Bone marrow (tissue), 2 donors: Measurements from ENCODE around the gene RNF5.

ENCODE experiments used
- DNase-seq, 2 donors: peaks; one replicate each; lab custom pipeline; 2025; lab: John Stamatoyannopoulos, UW

The RNF5 gene

DNA sequence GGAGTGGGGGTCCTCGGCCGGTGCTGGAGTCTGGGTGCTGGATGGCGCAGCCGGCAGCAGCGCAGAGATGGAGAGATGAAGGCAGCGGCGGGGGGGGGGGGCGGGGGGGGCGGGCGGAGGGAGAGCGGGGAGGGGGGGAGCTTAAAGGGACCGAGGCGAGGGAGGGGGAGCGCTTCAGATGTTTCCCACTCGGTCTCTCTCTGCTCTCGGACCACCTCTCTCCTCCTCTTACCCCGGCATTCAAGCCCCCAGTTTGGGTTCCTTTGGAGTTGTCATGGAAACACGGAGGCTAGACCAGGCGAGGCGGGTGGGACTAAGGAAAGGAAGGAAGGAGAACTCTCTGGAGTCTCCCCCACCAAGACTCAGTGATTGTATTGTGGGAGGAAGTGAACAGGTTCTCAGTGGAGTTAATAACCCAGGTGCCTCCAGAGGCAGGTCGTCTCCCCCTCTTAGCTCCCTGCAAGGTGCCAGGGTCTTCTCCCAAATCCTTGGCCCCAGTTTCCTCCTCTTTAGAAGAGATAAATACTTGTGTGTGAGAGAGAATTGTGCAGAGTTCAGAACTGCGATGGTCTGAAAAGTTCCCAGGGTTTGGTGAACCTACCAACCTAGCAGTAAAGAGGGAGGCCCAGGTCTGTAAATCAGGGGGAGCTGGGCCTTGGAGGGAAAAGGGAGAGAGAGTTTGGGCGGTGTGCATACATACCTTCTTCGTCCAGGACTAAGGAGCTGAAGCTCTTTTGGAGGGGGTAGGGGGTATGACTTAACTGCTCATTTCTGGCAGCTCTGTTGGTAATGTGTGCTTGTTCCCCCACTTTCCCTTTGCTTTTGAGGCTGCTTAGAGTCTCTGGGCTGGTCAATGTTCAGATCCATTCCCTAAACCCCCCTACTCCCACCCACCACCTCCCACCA lies 26.1 kb upstream of the RNF5 start, which contains the start of gene PRRT1:
Gene PRRT1, minus strand, starts transcription at position 77 of the 906 bp plus-strand sequence. CDS start 112 bp downstream, outside the sequence.
- no peak for DNase-seq

DNA sequence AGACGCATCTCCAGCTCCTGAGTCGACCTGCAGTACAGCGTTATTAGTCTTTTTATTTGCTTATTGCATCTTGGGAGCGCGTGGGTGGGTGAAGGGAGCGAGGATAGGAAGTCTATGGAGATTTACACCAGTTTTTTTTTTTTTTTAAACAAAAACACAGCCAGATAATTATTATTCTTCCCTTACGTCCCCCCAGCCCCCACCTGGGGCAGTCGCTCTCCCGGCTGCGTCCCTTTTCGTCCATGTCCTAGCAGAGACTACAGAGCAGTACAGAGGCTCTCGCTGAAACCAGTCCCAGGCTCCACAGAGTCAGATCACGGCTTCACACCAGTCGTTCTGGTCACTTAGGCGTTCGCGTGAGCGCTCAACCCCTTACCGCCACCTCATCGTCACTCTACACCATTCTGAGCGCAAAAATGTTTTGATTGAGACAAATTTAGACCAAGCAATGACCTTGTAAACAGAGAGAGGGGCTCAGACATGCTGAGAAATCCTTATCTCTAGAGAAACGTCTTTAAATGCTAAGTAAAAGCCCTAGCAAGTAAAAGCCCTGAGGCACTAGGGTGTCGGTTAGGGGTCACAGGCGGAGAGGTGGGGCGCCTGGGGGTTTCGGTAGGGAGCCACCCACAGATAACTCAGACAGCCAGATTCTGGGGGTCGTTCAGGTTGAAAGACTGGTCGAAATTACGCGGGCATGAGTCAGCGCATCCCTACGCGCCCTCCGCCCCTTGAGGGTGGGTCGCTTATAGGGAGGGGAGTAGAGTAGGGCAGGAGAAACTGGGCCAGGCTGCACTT lies 25.2 kb upstream of the RNF5 start:
- no peak for DNase-seq

DNA sequence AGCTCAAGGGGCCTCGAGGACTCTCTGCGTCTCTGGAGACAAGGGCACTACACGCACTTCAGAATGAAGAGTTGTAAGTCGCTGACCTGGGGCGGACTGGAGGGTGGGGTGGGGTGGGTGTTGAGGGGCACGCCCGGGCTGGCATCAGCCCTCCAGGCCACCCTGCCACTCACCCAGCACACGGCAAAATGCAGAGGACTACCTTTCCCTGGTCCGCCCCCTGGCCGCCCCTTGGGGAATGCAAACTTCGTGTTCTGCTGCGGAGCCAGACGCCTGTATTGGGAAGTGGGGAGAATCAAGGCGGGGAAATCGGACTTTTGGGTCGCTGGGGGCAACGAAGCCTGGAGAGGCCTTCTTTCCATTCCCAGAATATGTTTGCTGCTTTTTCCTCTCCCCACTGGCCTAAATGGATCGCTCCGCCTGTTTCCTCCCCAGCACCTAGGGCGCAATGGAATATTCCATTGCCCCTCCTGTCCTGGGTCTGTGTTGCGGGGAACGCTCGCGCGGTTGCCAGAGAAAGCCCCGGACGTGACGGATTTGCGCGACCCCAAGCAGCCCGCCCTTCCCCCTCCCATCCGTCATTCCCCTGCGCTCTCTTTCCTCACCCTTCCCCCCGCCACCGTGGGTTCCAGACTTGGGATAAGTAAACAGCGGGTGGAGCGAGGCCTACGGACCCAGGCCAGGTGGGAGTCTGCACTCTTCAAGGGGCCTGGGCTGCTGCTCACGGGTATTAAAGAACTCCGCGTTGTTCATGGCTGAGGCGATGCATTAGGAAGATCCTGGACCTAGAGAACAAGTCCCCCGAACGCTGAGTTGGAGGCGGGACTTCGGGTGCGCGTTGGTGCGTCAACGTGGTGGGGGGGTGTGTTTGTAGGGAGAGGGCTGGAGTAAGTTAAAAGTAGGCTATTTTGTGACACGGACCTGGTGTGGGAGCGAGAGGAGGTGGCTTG lies 24.4 kb upstream of the RNF5 start, which contains the start of gene PPT2:
Gene PPT2, plus strand, starts transcription at position 578 of the 950 bp plus-strand sequence. CDS start 454 bp downstream, outside the sequence.
- peak; percentile 32 to 81 for DNase-seq

DNA sequence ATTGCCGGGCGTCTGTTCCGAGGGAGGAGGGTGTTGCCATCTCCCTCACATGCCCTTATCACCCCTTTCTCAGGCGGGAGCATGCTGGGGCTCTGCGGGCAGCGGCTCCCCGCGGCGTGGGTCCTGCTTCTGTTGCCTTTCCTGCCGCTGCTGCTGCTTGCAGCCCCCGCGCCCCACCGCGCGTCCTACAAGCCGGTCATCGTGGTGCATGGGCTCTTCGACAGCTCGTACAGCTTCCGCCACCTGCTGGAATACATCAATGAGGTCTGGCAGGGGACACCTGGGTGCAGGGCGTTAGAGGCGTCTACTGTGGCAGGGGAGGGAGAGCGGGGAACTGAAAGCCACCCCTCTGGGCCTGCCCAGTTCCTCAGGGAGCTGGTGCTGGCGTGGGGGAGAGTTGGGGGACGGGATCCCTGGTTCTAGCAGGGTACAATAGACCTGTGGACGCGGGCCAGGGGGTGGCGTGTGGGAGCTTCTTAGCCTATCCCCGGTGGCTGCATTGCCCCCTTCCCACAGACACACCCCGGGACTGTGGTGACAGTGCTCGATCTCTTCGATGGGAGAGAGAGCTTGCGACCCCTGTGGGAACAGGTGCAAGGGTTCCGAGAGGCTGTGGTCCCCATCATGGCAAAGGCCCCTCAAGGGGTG lies 23.6 kb upstream of the RNF5 start:
- DNase-seq, result peak in 1 of 2 donors; percentile 12

DNA sequence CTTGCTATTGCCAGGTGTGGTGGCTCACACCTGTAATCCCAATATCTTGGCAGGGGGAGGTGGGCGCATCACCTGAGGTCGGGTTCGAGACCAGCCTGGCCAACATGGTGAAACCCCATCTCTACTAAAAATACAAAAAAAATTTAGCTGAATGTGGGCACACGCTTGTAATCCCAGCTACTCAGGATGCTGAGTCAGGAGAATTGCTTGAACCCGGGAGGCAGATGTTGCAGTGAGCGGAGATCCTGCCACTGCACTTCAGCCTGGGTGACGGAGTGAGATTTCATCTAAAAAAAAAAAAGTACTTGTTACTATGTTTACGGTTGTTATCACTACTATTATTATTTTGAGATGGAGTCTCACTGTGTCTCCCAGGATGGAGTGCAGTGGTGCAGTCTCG lies 21.3 kb upstream of the RNF5 start:
- DNase-seq, result no peak

DNA sequence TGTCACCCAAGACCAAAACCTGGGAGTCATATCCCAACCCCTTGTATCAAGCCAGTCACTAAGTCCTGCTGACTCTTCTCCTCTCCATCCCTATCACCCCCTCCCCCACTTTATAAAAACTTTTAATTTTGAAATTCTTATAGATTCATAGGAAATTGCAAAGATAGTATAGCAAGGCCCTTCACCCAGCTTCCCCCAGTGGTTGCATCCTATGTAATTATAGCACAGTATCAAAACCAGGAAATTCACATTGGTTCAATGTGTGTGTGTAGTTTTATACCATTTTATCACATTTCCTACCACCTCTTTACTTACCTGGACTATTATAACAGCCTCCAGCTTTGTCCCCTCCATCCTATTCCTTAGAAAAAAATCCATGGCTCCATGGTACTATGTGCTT lies 20.2 kb upstream of the RNF5 start:
- no peak for DNase-seq

DNA sequence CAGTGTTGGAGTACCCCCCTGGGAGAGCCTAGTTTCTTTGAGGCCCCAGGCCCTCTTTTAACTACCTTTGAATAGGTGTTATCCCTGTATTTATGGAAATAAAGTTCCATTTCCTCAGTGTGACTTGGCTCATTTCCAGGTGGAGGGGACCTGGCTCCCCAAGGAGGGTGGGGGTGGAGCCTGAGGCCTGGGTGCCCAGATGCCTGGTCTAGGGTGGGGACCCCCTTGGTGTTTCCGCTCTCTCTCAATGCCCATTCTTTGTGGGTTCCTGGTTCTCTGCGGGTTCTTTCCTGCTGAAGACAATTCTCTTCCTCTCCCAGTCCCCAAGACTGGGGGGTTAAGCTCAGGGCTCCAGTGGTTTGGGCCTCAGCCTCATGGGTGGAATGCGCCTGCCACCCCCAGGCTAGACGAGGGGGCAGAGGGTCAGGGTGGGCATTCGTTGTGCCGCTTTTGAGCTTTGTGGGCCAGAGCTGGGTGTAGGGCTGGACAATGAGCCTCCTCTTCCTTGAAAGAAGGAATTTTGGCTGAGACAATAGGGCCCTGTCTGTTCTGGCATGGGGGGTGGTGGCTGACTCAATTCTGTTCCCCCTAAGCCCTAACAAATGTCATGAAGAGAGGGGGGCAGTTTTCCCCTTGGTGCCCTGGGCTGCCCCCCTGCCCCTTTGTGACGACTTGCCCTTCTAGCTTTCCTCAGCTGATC lies 14.5 kb upstream of the RNF5 start:
- no peak for DNase-seq

DNA sequence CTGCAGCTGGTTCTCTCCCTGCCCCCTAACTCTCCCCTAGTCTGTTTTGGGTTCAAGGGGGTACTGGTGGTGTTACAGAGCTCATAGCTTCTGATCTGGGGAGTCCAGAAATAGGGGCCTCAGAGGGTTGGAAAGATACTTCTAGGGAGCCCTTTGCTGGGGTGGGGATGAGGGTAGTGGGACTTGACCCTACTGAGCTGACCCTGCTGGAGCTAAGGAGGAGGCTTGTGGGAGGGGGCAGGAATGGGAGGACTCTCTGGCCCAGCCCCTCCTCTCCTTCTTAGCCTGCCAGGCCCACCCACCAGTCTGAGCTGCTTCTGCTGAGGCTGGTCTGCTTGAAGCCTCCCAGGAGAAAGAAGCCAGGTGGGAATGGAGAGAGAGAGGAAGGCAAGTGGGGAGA lies 13.9 kb upstream of the RNF5 start, which contains the start of gene EGFL8:
Gene EGFL8, plus strand, starts transcription at position 301 of the 400 bp plus-strand sequence. CDS start 1,571 bp downstream, outside the sequence.
- DNase-seq, result no peak

DNA sequence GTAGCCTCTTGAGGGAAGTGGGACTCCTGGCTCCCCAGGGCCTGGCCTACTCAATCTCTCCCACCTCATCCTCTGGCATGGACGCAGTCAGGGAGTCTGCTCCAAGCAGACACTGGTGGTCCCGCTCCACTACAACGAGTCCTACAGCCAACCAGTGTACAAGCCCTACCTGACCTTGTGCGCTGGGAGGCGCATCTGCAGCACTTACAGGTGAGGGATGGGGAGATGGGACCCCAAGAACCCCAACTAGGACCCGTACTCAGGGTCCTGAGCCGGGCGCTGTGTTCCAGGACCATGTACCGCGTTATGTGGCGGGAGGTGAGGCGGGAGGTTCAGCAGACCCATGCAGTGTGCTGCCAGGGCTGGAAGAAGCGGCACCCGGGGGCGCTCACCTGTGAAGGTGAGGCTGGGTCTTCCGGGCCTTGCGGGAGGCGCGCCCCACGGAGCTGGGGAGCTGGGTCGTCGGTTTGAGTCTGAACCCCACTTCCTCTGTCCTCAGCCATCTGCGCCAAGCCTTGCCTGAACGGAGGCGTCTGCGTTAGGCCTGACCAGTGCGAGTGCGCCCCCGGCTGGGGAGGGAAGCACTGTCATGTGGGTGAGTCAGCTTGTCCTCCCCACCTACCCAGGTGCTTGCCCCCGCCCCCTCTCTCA lies 11.7 kb upstream of the RNF5 start:
- DNase-seq, result no peak

DNA sequence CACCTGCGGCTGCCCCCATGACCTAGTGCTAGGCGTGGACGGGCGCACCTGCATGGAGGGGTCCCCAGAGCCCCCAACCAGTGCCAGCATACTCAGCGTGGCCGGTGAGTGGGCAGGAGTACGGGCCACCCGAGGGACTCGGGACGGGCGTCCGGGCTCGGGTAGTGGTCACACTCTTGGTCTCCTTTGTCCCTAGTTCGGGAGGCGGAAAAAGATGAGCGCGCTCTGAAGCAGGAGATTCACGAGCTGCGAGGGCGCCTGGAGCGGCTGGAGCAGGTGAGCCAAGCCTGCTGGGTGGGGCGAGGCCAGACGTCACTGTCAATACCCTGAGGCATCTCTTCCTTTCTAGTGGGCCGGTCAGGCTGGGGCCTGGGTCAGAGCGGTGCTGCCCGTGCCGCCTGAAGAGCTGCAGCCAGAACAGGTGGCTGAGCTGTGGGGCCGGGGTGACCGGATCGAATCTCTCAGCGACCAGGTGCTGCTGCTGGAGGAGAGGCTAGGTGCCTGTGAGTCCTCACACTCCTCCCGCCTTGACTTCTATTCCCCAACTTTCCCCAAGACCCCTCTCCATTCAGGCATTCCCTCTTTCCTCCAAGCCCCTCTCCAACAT lies 10.9 kb upstream of the RNF5 start:
- DNase-seq, result no peak

DNA sequence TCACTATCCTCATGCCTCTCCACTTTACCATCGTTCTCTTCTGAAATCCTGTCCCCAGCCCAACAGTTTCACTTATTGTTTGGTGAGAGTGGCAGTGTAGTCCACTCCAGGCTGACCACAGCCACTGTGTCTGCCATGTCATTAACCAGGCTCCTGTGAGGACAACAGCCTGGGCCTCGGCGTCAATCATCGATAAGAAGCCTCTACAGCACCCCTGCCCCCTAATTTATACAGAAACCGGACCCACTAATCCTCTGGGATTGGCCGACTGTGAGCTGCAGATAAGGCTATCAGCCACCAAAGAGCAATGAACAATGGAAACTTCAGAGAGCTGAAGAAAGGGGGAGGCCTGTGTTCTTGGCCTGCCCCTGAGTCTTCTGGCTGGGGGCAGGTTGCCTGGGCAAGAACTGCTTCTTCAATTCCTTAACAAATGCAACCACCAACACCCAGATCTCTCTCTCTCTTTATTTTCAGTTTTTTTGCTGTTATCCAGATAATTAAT lies 10.4 kb upstream of the RNF5 start:
- no peak for DNase-seq

DNA sequence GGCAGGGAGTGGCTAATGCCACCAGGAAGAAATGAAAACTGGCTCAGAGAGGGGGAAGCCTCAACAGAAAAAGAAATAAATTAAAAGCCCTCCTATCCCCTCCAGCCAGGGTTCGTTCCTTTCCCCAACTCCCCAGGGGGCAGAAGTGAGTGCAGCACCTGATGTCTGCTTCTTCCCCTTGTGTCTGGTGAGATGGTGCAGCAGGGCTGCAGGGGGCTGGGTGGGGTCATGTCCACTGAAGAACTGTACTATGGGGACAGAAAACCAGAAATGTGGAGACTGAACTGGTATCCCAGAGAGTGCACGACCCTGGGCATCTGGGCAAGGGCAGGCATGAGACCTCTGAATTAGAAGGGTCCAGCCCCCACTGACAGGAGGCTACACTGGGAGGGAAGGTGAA lies 9.9 kb upstream of the RNF5 start:
- DNase-seq, result no peak

DNA sequence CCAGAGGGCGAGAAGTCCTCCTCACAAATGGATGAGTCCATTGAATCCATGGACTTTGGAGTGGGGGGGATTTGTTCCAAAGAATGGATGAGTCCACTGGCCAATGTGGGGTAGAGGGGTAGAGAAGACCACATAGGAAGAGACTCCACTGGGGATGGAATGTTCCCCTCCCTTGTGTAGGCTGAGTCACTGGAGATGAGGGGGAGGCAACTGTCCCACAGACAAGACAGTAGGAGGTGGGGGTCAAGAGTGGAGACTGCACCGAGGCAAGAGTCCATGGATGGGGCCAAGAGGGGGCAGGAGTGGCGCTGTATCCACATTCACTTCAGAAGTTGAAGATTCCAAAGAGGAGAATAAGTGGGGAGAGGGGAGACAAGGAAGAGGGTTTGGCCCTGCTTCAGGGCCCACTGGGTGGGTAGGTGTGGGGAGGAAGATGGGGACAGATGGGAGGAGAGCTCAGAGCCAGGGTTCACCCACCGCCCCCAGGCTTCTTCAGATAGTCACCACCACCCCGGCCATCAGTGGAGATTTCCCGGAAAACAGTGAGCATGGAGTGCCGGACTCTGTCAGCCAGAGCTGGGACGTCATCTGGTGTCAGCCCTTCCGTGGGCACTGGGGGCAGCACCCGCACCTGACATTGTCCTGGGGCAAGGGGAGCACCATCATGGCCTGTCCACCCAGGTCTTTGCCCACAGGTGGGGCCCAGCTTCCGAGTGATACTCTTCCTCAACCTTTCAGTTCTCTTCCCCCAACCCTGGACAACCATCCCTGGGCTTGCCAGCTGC lies 9.2 kb upstream of the RNF5 start:
- DNase-seq, result no peak

DNA sequence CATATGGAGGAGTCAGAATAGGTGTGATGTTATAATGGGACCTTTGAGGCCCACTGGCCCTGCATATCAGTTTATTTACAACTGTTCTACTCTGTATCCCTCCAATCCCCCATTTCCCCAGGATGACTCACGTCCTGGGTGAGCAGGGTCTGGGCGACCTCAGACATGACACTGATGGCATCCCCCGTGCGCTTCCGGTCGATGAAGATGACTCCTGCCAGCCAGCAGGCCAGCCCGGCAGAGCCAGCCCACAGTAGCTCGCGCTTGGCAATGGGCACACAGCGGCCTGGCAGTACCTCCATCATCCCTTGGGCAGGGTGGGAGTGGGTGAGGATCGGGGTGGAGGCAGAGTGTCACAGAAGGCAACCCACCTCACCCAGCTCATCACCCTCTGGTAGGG lies 7.9 kb upstream of the RNF5 start:
- DNase-seq, result no peak

DNA sequence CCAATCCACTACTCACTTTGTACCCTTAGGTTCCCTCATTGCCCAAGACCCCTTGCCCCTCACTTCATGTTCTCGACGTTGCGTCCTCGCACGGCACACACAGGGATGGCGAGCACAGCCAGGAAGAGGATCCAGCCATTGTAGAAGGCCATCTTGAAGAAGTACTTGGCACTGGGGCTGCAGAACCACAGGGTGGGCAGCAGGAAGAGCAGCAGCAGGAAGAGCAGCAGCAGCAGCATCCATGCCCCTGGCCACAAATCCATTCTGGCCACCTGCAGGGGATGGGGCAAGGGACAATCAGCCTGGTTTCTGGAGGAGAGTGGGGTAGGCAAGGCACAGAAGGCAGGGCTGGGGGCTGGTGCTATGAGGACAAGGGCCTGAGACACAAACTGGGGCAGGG lies 7.0 kb upstream of the RNF5 start:
- DNase-seq, result no peak

DNA sequence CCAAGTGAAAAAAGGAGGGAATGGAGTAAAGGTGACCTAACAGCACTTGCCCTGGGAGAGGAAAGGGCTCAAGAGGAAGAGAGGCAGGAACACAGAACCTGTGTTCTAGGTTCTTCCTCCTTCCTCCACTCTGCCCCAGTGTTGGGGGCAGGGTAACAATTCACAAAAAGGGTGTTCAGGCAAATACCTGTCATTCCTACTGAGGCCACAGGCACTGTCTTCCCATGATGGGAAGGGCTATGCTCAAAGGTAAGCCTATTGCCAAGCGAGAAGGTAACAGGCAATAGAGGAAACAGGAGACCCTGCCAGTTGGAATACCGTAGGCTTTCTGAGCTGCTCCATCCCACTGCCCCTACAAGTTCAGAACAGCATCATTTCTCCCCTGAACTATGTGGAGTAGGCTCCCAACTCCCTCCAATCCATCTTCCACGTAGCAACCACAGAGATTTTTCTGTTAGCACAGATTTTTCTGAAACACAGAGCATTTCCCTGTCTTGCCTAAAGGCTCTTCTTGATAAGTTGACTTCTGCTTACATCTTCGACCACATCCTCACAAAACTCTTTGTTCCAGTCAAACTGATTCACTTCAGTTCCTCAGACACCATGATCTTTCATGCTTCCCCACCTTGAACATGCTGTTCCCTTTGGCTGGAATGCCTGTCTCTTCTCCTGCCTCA lies 5.0 kb upstream of the RNF5 start:
- DNase-seq, result no peak

DNA sequence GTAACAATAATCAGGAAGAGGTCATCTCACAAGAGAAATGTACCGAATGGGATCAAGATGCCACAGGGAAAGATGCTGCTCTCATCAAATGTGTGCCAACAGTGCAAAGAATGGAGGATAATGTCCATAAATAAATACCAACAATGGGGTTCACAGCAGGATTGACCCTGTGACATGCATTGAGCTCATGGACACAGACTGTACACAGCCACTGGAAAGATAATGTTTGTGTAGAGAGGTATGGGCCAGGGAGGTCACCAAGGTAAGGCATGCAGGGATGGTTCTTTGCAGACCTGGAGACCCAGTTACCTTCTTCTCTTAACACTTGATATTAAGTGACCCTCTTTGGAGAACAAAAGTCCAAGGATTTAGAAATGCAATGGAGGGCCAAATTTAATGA lies 3.8 kb upstream of the RNF5 start:
- no peak for DNase-seq

DNA sequence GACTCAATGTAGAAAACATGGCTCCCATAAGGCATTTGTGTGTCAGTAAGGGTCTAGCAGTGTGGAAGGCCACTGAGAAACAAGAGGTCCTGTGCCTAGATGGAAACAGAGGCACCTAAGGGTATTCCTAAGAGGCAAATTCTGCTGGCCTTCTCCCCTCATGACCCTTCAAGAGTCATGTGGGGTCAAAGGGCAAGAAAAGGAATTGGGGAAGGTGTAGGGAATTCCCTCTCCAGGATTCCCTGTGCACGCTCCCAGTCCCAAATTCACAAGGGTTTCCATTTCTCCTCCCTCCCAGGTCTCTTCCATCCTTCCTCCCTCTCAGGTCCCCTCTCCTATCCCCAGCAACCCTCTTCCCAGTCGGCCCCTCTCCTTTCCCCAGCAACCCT lies 2.9 kb upstream of the RNF5 start:
- DNase-seq, result no peak
